Omental fat pad (tissue), 4 donors: ENCODE data around the gene VWA3B. TPM values are rescaled to one million over a fixed set of nuclear protein-coding genes. Genes with fewer than 3 reads are reported as not detected.

Source experiments
- ATAC-seq: fragments of 150-250 bp; one replicate; pipeline ENCODE4 v1.9.1; 2016; ENCODE audit warnings: mild to moderate bottlenecking, moderate library complexity; ENCODE audit not compliant: low FRiP score
- DNase-seq: peaks from one replicate; pipeline ENCODE4 v3.0.0-alpha.2; 2019; ENCODE audit warnings: low spot score
- total RNA-seq, 4 donors: library from RNA; depleted of rRNA; stranded (reverse); fragments of >200 nt; gene quantifications; one replicate each; pipeline ENCODE4 v1.1.0, GENCODE V29; 2016
- TF ChIP-seq, protein P1 (sequence below), 3 donors: fragments of 450-650 bp; IDR thresholded peaks; one replicate each; pipeline ENCODE4 v1.5.1; 2016 to 2017; ENCODE audit warnings: antibody characterized with exemption in 3 of 3, mild to moderate bottlenecking in 3 of 3, moderate library complexity in 2 of 3

VWA3B gene, protein sequence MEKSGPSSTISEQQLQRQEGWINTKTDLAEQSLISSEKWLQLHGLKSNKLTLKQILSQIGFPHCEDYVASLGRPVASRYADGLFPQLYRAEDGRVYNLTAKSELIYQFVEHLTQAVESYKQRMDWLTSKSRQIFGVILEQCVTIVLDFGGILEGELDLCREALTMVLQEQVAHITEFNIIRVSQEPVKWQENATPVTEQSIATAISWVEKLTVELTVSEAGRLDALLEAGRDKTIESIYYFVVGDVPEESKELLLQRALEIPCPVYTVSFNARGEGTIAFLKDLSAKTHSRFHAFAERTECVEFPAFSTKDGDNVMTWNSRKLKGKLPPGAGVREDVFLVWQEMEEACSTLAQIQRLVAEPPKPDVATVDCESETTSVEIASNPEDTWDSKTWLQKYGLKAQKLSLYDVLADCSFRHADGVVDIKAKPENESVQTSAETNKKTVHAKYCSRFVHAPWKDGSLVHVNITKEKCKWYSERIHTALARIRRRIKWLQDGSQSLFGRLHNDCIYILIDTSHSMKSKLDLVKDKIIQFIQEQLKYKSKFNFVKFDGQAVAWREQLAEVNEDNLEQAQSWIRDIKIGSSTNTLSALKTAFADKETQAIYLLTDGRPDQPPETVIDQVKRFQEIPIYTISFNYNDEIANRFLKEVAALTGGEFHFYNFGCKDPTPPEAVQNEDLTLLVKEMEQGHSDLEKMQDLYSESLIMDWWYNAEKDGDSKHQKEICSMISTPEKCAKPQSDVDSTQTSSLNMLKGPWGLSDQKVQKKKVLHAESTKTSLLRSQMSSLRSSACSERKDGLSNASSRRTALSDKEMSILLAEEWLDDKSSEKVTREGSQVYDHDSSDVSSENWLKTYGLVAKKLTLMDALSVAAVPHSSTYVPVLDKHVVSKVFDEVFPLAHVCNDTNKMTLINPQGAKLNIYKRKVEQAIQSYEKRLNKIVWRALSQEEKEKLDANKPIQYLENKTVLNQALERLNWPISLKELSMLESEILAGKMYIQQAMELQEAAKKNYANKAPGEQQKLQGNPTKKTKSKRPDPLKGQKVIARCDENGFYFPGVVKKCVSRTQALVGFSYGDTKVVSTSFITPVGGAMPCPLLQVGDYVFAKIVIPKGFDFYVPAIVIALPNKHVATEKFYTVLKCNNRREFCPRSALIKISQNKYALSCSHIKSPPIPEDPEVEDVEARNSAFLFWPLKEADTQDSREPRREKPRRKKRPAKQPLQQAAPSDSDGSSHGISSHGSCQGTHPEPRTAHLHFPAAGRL (N-terminal part only)
- total RNA-seq, result under 1 TPM in 1 of 4 donors, not detected in 3; 0.32 TPM

DNA sequence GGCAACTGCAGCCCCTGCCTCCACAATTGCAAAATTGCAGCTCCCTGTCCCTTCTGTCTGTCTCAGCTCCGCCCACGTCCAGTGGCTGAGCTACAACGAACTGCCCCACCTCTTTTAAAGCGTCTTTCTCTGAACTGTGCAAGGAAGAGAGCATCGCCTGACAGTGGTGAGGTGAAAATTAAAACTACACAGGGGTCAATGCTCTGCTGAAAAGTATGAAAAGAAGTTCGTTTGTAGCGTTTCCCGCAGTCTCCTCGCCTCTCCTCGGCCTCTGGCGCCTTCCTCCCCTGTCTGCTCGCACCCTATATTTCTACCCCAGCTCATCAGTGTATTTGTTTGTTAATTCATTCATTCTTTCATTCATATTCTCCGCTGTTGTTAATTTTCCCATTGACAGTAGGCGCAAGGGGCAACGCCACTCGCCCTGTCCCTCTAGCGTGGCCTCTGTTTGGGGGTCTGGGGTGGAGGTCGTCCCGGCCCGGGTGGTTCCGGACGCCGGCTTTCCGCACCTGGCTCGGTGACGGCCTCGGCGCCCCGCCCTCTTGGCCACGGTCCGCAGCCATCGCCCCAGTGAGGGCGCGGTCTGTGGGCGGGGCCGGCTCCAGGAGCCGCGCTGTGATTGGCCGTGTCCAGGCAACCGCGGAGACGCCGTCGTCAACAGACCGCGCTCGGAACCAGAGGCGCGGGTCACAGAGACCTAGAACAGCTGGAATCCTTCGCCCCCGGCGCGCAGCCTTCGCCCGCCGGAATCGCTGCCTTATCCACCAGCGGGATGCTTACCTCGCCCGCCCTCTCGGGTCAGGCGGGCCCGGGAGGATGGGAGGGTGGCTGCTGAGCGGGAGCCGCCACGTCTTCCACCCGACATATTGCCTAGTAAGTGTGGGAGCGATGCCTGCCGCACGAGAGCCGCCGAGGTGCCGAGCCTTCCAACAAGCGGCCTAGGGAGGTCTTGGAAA, at the start of gene VWA3B:
TSS of gene VWA3B (plus strand) at position 677 of the 956 bp plus-strand sequence. CDS start 5,926 bp downstream, outside the sequence.
- DNase-seq (no peak), ATAC-seq (no peak)
- TF ChIP-seq, protein P1, sequence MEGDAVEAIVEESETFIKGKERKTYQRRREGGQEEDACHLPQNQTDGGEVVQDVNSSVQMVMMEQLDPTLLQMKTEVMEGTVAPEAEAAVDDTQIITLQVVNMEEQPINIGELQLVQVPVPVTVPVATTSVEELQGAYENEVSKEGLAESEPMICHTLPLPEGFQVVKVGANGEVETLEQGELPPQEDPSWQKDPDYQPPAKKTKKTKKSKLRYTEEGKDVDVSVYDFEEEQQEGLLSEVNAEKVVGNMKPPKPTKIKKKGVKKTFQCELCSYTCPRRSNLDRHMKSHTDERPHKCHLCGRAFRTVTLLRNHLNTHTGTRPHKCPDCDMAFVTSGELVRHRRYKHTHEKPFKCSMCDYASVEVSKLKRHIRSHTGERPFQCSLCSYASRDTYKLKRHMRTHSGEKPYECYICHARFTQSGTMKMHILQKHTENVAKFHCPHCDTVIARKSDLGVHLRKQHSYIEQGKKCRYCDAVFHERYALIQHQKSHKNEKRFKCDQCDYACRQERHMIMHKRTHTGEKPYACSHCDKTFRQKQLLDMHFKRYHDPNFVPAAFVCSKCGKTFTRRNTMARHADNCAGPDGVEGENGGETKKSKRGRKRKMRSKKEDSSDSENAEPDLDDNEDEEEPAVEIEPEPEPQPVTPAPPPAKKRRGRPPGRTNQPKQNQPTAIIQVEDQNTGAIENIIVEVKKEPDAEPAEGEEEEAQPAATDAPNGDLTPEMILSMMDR (IDR thresholded peaks at IDR 0.05), result no peak

DNA sequence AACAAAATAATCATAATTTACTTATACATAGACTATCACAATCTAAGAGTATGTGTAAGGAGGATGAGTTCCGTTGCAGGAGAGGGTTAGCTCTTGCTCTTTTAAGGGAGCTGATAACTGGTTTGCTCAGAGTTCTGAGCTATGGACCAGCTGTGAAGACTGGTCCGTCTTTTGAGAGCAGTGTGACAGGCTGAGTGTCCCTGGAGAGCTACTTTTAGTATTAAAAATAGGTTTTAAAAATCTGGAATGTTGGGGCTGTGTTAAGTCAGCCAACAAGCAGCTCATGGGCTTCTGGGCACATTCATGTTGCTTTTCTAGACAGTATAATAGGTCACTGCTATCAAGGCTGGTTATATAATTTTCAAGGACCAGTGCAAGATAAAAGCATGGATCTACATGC, 49.8 kb upstream of the VWA3B start:
- DNase-seq, result no peak
- TF ChIP-seq, protein P1 (IDR thresholded peaks at IDR 0.05), result no peak
- ATAC-seq, result no peak

DNA sequence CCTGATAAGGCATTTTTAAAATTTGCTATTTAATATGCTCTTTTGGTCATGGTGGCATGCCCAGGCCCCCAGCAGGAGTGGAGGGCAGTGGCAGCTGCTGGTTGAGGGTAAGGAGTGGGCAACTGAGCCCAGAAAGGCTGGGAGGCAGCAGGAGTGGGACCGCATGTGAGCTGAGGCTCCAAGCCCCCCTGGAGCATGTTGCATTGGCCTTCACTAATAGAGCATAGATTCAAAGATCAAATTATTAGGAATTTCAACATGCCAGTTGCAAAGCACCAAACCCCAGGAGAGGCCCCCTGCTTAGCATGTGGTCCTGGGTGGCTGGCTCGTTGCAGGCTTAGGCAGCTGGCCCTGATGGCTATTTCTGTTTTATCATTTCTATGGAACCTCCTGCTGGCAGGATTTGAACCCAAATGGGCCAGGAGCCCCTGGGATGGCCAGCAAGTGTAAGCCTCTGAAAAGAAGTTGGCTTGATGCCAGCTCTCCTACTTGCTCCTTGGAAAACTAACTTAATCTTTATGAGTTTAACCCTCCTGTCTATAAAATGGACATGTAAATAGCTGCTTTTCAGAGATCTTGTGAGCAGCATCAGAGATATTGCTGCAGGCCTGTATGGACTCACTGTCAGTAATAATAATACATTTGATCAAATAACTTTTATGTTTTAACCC, 49.2 kb upstream of the VWA3B start:
- DNase-seq (no peak), ATAC-seq (no peak)
- TF ChIP-seq, protein P1 (IDR thresholded peaks at IDR 0.05), result no peak

DNA sequence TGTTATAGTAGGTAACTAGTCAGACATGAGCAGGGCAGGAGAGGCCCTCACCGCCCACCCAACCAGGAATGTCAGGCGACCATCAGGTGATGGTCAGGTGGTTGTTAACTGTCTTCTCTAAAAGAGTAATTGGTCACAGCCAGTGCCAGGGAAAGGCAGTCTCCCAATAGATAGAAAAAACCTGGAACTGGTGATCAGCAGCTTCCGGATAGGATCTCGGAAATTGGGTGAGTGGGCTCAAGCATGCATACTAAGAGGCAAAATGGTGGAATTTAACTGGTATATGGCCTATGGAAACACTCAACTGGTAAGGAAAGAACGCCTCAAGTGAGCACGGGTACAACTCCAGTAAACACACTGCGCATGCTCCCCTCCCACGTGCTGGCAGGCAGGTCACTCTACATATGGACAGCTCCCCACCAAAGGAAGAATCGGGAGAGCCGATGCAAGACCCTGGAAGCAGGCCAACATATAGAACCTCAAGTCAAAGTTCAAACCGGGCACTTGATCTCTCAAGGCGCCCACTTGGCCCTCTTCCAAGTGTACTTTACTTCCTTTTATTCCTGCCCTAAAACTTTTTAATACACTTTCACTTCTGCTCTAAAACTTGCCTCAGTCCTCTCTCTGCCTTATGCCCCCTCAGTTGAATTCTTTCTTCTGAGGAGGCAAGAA, 47.7 kb upstream of the VWA3B start:
- TF ChIP-seq, protein P1 (IDR thresholded peaks at IDR 0.05), result no peak
- DNase-seq (no peak), ATAC-seq (no peak)

DNA sequence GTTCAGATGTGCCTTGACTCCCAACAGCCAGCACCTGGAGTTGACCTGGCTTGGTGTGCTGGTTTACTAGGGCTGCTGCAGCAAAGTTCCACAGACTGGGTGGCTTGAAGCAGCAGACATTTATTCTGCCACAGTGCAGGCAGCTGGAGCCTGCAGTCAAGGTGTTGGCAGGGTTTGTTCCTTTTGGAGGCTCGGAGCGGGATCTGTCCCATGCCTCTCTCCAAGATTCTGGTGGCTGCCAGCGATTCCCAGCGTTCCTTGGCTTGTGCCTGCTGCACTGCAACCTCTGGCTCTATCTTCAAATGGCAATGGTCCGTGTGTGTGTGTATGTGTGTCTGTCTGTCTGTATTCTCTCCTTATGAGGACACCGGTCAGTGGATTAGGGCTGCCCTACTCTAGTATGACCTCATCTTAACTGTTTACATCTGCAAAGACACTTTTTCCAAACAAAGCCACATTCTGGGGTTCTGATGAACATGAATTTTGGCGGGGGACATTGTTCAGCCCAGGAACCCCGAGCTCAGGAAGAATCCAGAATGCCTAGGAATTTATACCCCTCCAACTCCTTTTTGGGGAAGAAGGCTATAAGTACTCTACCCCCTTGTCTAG, 46.5 kb upstream of the VWA3B start:
- no peak for DNase-seq
- TF ChIP-seq, protein P1 (IDR thresholded peaks at IDR 0.05), result no peak
- no peak for ATAC-seq
